ENCODE data around the gene CD300A. TPM values are rescaled to one million over a fixed set of nuclear protein-coding genes. Genes with fewer than 3 reads are reported as not detected.

CD300A gene
- polyA plus RNA-seq, 1 donor (not counting 4 experiments of a cell fraction or from before 2014, with no cell fraction given) = 0.07 TPM

GRCh38 chr17:74442291-74442669 is 24.2 kb upstream of the CD300A start:
- dilution Hi-C loops (cut with MboI; ENCODE audit: extremely low pct_ligation_motif_present, low sequenced_read_pairs) = no loop called here
- Histone ChIP-seq H3K27ac (ENCODE audit: control insufficient read depth, insufficient read depth, low read length) (no peak overlapping the region), H3K79me2 (ENCODE audit: control insufficient read depth, insufficient read depth, low read length) (no peaks in the 10 kb centered on the region), H3K4me2 (ENCODE audit: control insufficient read depth, extremely low read depth, insufficient read depth, low read depth, low read length) (peak overlapping the region; percentile 74), H3K36me3 (ENCODE audit: control insufficient read depth in 2 of 2, extremely low read depth in 1 of 2, insufficient read depth in 2 of 2, low read length in 2 of 2) (peaks cover 4 to 9% of the 10 kb centered on the region in 2 experiments), H3K4me1 (ENCODE audit: control insufficient read depth, extremely low read depth, insufficient read depth, low read length) (peaks cover 14% of the 10 kb centered on the region), H3K9me1 (ENCODE audit: control insufficient read depth, extremely low read depth, insufficient read depth, low read length) (peaks cover 2% of the 10 kb centered on the region), H2AFZ (ENCODE audit: control insufficient read depth, low read length) (no peak overlapping the region), H4K20me1 (ENCODE audit: control insufficient read depth, extremely low read depth, insufficient read depth, low read length) (no peaks in the 10 kb centered on the region), H3K9ac (ENCODE audit: control insufficient read depth, extremely low read depth, insufficient read depth, low read length) (no peak overlapping the region), H3K27me3 (ENCODE audit: control insufficient read depth, extremely low read depth, insufficient read depth, low read length) (no peaks in the 10 kb centered on the region), H3K9me3 (ENCODE audit: control insufficient read depth, low read depth, low read length) (no peaks in the 10 kb centered on the region), H3K4me3 (ENCODE audit: control insufficient read depth in 2 of 3, extremely low read depth in 1 of 3, insufficient read depth in 2 of 3, low read depth in 1 of 3, low read length in 3 of 3) (peak overlapping the region in 1 of 3 experiments; percentile 54)
- TF ChIP-seq CTCF (optimal IDR thresholded peaks at IDR 0.05 in 1 of 3, IDR thresholded peaks at IDR 0.05 in 1 of 3, conservative IDR thresholded peaks at IDR 0.05 in 1 of 3; ENCODE audit: extremely low read depth in 1 of 3, insufficient read depth in 2 of 3, low read length in 3 of 3) (no peak), EZH2 (IDR thresholded peaks at IDR 0.05; ENCODE audit: low read length) (no peak)
- DNase-seq (ENCODE audit: low read depth, low spot score) = no peak
- FAIRE-seq = no peak

DNA sequence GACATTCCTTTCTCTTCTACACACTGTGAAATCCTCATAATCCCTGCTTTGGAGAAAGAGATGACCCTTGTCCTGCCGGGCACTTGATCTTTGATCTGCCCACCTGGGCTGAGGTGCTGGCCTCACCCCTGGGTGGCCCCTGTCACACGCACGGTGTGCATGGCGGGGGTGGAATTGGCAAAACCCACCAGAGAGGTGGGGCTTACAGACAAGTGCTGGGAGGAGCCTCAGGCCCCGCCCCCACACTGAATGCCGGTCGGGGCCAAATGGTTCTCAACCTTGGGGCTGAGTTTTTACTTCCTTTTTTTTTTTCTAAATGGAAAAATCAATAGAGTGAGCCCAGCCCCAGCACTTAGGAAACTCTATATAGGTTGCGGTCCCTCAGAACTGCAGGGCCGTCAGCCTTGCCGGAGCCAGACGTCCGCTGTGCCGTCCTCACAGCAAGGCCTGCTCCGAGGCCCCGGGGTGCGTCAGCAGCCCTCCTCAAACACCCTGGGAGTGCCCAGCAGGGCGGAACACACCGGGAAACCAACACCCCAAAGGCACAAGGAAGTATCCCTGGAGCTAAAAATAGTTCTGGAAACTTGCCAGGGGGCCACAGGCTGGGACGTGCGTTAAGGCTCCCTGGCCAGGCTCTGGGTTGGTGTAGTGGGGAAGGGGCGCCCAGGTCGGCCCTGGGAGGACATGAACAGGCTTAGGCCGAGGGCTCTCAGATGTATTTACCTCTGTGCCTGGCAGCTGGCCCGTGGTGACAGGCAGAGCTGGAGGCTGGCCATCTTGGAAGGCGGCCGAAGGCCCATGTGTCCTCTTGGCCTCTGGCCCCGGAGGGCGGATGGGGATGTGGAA is 23.5 kb upstream of the CD300A start:
- peak overlapping the region; percentile 51 for H2AFZ ChIP-seq (ENCODE audit: control insufficient read depth, low read length)
- peak overlapping the region; percentile 74 for H3K4me2 ChIP-seq (ENCODE audit: control insufficient read depth, extremely low read depth, insufficient read depth, low read depth, low read length)
- TF ChIP-seq EZH2 (IDR thresholded peaks at IDR 0.05; ENCODE audit: low read length) (no peak), CTCF (optimal IDR thresholded peaks at IDR 0.05 in 1 of 3, IDR thresholded peaks at IDR 0.05 in 1 of 3, conservative IDR thresholded peaks at IDR 0.05 in 1 of 3; ENCODE audit: extremely low read depth in 1 of 3, insufficient read depth in 2 of 3, low read length in 3 of 3) (no peak)
- H3K4me1 ChIP-seq (ENCODE audit: control insufficient read depth, extremely low read depth, insufficient read depth, low read length) = peaks cover 14% of the 10 kb centered on the region
- dilution Hi-C loops (cut with MboI; ENCODE audit: extremely low pct_ligation_motif_present, low sequenced_read_pairs) = no loop called here
- FAIRE-seq (peak; percentile 43), DNase-seq (ENCODE audit: low read depth, low spot score) (no peak)
- no peaks in the 10 kb centered on the region for H4K20me1 ChIP-seq (ENCODE audit: control insufficient read depth, extremely low read depth, insufficient read depth, low read length)
- H3K4me3 ChIP-seq (ENCODE audit: control insufficient read depth in 2 of 3, extremely low read depth in 1 of 3, insufficient read depth in 2 of 3, low read depth in 1 of 3, low read length in 3 of 3) = peak overlapping the region in 1 of 3 experiments; percentile 54
- H3K79me2 ChIP-seq (ENCODE audit: control insufficient read depth, insufficient read depth, low read length) = no peaks in the 10 kb centered on the region
- peaks cover 2% of the 10 kb centered on the region for H3K9me1 ChIP-seq (ENCODE audit: control insufficient read depth, extremely low read depth, insufficient read depth, low read length)
- no peaks in the 10 kb centered on the region for H3K9me3 ChIP-seq (ENCODE audit: control insufficient read depth, low read depth, low read length)
- no peak overlapping the region for H3K27ac ChIP-seq (ENCODE audit: control insufficient read depth, insufficient read depth, low read length)
- no peaks in the 10 kb centered on the region for H3K27me3 ChIP-seq (ENCODE audit: control insufficient read depth, extremely low read depth, insufficient read depth, low read length)
- H3K9ac ChIP-seq (ENCODE audit: control insufficient read depth, extremely low read depth, insufficient read depth, low read length) = peak overlapping the region; percentile 31
- H3K36me3 ChIP-seq (ENCODE audit: control insufficient read depth in 2 of 2, extremely low read depth in 1 of 2, insufficient read depth in 2 of 2, low read length in 2 of 2) = peaks cover 4 to 9% of the 10 kb centered on the region in 2 experiments
